Measurements from ENCODE around the gene ZBP1.

DNA sequence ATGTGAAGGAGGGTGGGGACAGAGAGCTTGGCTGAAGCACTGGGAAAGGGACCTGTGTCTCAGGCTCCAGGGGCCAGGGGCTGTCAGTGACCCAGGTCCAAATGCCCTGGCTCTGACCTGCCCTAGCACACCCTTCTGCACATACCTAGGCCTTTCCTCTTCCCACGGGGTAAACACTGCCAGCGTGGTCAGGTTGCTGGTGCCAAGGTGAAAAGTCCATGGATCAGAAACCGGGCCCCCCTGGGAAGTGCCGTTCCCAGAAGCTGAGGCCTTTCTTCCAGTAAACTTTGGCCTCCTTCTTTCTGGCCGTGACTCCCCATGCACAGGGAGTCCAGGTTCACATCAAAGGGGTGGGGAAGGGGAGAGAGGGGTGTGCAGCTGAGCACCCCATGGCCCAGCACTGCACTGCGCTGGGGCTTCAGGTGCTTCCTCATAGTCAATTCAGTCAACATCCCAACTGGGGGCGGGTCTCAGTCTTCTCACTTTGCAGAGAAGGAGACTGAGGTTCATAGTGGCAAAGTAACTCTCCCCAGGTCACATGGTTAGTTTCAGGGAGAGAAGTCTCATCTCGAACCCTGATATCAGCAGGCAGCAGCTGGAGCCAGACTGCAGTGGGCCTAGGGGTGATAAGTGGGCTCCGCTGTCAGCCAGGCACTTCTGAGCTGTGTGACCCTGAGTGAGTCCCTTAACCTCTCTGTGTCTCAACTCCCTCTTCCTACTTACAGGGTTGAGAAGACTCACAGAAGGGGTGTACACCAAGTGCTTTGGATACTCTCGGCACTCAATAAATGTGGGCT, 42.3 kb downstream of the ZBP1 start:
- TF ChIP-seq, protein P1, sequence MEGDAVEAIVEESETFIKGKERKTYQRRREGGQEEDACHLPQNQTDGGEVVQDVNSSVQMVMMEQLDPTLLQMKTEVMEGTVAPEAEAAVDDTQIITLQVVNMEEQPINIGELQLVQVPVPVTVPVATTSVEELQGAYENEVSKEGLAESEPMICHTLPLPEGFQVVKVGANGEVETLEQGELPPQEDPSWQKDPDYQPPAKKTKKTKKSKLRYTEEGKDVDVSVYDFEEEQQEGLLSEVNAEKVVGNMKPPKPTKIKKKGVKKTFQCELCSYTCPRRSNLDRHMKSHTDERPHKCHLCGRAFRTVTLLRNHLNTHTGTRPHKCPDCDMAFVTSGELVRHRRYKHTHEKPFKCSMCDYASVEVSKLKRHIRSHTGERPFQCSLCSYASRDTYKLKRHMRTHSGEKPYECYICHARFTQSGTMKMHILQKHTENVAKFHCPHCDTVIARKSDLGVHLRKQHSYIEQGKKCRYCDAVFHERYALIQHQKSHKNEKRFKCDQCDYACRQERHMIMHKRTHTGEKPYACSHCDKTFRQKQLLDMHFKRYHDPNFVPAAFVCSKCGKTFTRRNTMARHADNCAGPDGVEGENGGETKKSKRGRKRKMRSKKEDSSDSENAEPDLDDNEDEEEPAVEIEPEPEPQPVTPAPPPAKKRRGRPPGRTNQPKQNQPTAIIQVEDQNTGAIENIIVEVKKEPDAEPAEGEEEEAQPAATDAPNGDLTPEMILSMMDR (IDR thresholded peaks at IDR 0.05), result no peak
- no peak for TF ChIP-seq EP300 (IDR thresholded peaks at IDR 0.05)
